Fibroblast of skin of left biceps (primary cell): ENCODE results near the gene BTG4.

Source experiments
- DNase-seq, 2 experiments: peaks; one replicate each; pipeline ENCODE4 v3.0.0-alpha.2; 2013; ENCODE audit warnings: low read depth in 2 of 2

The BTG4 gene

GRCh38 chr11:111537336-111537860 lies 25.2 kb upstream of the BTG4 start:
- no peak for DNase-seq

- no peak for DNase-seq
Measured at GRCh38 chr11:111535281-111535680, 23.1 kb upstream of the BTG4 start.

- no peak for DNase-seq
Measured at GRCh38 chr11:111532365-111532709, 20.2 kb upstream of the BTG4 start.

- DNase-seq: peak; percentile 62 to 65
Measured at GRCh38 chr11:111531687-111532364, 19.6 kb upstream of the BTG4 start.

- DNase-seq: no peak
Measured at GRCh38 chr11:111531136-111531535, 18.9 kb upstream of the BTG4 start.

- no peak for DNase-seq
Measured at GRCh38 chr11:111530091-111530490, 17.9 kb upstream of the BTG4 start.

- DNase-seq: no peak
Measured at GRCh38 chr11:111528557-111528956, 16.4 kb upstream of the BTG4 start.

- DNase-seq: no peak
Measured at GRCh38 chr11:111527279-111527678, 15.1 kb upstream of the BTG4 start.

- DNase-seq: no peak
Measured at GRCh38 chr11:111526501-111526900, 14.3 kb upstream of the BTG4 start.

GRCh38 chr11:111525456-111525855 lies 13.3 kb upstream of the BTG4 start:
- DNase-seq: no peak

- no peak for DNase-seq
Measured at GRCh38 chr11:111524056-111524455, 11.9 kb upstream of the BTG4 start.

- no peak for DNase-seq
Measured at GRCh38 chr11:111523343-111523742, 11.2 kb upstream of the BTG4 start.

GRCh38 chr11:111522426-111522825 lies 10.2 kb upstream of the BTG4 start:
- no peak for DNase-seq

GRCh38 chr11:111521135-111521534 lies 8.9 kb upstream of the BTG4 start:
- no peak for DNase-seq

GRCh38 chr11:111520560-111520959 lies 8.4 kb upstream of the BTG4 start:
- DNase-seq: no peak

GRCh38 chr11:111518668-111519067 lies 6.5 kb upstream of the BTG4 start:
- no peak for DNase-seq

- DNase-seq: no peak
Measured at GRCh38 chr11:111515591-111515990, 3.4 kb upstream of the BTG4 start.

- no peak for DNase-seq
Measured at GRCh38 chr11:111514216-111515031, 2.2 kb upstream of the BTG4 start, which contains the start of gene HOATZ. TSS of gene HOATZ (plus strand) at chr11:111514778. CDS start at chr11:111514785, 7 bp downstream.

- DNase-seq: no peak
Measured at GRCh38 chr11:111513240-111513605, 1.0 kb upstream of the BTG4 start.

GRCh38 chr11:111510311-111510710 lies 1.9 kb downstream of the BTG4 start:
- no peak for DNase-seq

- DNase-seq: no peak
Measured at GRCh38 chr11:111502611-111503010, 9.6 kb downstream of the BTG4 start.

- no peak for DNase-seq
Measured at GRCh38 chr11:111500481-111500880, 11.7 kb downstream of the BTG4 start.

GRCh38 chr11:111499483-111499882 lies 12.7 kb downstream of the BTG4 start:
- DNase-seq: no peak
